22Rv1 (cell line): ENCODE measurements around the gene KHNYN.

ENCODE experiments used
- CTCF ChIP-seq: fragments of 450-650 bp; IDR thresholded peaks from 2 replicates; pipeline ENCODE4 v1.5.1; 2017; ENCODE audit warnings: mild to moderate bottlenecking
- ZFX ChIP-seq: fragments of 450-650 bp; IDR thresholded peaks from 2 replicates; pipeline ENCODE4 v1.6.1; 2017; ENCODE audit warnings: antibody characterized with exemption, borderline replicate concordance

GRCh38 chr14:24461336-24461735, 31.6 kb downstream of the KHNYN start:
- TF ChIP-seq CTCF (no peak), ZFX (no peak)
